NT2/D1 (cell line): ENCODE results near the gene MCOLN2.

Source experiments
- SUZ12 ChIP-seq: IDR thresholded peaks from 2 replicates; pipeline ENCODE4 v1.6.1; 2011; ENCODE audit not compliant: insufficient read length, insufficient read depth; ENCODE audit errors: extremely low read depth
- YY1 ChIP-seq: IDR thresholded peaks from 2 replicates; pipeline ENCODE4 v1.6.1; 2011; ENCODE audit not compliant: insufficient read length, insufficient read depth
- ZNF274 ChIP-seq: IDR thresholded peaks from 2 replicates; pipeline ENCODE4 v1.6.1; 2011; ENCODE audit warnings: mild to moderate bottlenecking, low read depth, low read length

- TF ChIP-seq YY1 (no peak), SUZ12 (no peak), ZNF274 (no peak)
Measured at GRCh38 chr1:84988588-84988987, 8.3 kb downstream of the MCOLN2 start.
